ENCODE results near the gene TEP1. TPM values are rescaled to one million over a fixed set of nuclear protein-coding genes. Genes with fewer than 3 reads are reported as not detected.

Gene TEP1
- polyA plus RNA-seq, 1 donor from 2014 or later = 5.2 TPM

GRCh38 chr14:20384886-20385285 lies 28.4 kb downstream of the TEP1 start:
- no peaks in the 10 kb centered on the region for H3K9me2 ChIP-seq (ENCODE audit: insufficient read depth, low read length)
- TF ChIP-seq SMC3 (conservative IDR thresholded peaks at IDR 0.05; ENCODE audit: poor library complexity) (no peak), POLR2AphosphoS5 (IDR thresholded peaks at IDR 0.05) (no peak), EZH2 (IDR thresholded peaks at IDR 0.05; ENCODE audit: borderline replicate concordance, insufficient read depth, low read length, poor library complexity, severe bottlenecking) (no peak), REST (IDR thresholded peaks at IDR 0.05; ENCODE audit: borderline replicate concordance) (no peak), RAD21 (conservative IDR thresholded peaks at IDR 0.05) (no peak), EP300 (conservative IDR thresholded peaks at IDR 0.05; ENCODE audit: poor library complexity, severe bottlenecking) (no peak), MXI1 (conservative IDR thresholded peaks at IDR 0.05; ENCODE audit: poor library complexity, severe bottlenecking) (no peak)
- TF ChIP-seq, protein P1, sequence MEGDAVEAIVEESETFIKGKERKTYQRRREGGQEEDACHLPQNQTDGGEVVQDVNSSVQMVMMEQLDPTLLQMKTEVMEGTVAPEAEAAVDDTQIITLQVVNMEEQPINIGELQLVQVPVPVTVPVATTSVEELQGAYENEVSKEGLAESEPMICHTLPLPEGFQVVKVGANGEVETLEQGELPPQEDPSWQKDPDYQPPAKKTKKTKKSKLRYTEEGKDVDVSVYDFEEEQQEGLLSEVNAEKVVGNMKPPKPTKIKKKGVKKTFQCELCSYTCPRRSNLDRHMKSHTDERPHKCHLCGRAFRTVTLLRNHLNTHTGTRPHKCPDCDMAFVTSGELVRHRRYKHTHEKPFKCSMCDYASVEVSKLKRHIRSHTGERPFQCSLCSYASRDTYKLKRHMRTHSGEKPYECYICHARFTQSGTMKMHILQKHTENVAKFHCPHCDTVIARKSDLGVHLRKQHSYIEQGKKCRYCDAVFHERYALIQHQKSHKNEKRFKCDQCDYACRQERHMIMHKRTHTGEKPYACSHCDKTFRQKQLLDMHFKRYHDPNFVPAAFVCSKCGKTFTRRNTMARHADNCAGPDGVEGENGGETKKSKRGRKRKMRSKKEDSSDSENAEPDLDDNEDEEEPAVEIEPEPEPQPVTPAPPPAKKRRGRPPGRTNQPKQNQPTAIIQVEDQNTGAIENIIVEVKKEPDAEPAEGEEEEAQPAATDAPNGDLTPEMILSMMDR (IDR thresholded peaks at IDR 0.05; ENCODE audit: poor library complexity, severe bottlenecking) = no peak
- no peaks in the 10 kb centered on the region for H3K27me3 ChIP-seq (ENCODE audit: insufficient read depth, low read depth, low read length)
- H3F3A ChIP-seq (ENCODE audit: insufficient read depth, low read length, poor library complexity, severe bottlenecking) = no peaks in the 10 kb centered on the region
- H3K36me3 ChIP-seq (ENCODE audit: insufficient read depth, low read length) = no peaks in the 10 kb centered on the region
- H3K79me2 ChIP-seq (replicated peaks; ENCODE audit: insufficient read depth, low read length) = no peaks in the 10 kb centered on the region
- no peak overlapping the region for H3K4me3 ChIP-seq (ENCODE audit: low read length)
- H3K9ac ChIP-seq (ENCODE audit: low read length) = no peak overlapping the region
- no peak overlapping the region for H2AFZ ChIP-seq (ENCODE audit: low read depth, low read length)
- H3K4me2 ChIP-seq (ENCODE audit: low read length) = no peak overlapping the region
- no peaks in the 10 kb centered on the region for H4K20me1 ChIP-seq (ENCODE audit: insufficient read depth)
- H3K9me3 ChIP-seq (ENCODE audit: low read length) = no peaks in the 10 kb centered on the region
- H3K27ac ChIP-seq (ENCODE audit: low read length) = no peak overlapping the region

DNA sequence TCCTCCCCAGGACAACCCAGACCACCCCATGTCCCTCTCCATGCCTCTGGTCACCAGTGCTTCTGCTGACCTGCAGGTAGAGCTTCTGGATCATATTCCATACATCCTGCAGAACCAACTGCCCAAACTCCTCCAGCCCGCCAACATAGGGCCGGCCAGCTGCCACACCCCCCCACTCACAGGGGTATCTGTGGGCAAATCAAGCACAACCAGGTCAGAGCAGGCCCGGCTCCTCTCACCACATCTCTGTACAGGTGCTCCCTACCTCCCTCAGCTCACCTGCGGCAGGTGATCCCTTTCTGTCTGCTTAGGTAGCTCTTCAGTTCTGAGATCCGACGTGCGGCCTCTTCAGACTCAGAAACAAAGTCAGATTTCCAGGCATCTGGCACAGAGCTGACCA lies 29.0 kb downstream of the TEP1 start:
- Histone ChIP-seq H3K27ac (ENCODE audit: low read length) (no peak overlapping the region), H3K4me2 (ENCODE audit: low read length) (no peak overlapping the region), H2AFZ (ENCODE audit: low read depth, low read length) (no peak overlapping the region), H3F3A (ENCODE audit: insufficient read depth, low read length, poor library complexity, severe bottlenecking) (no peaks in the 10 kb centered on the region), H3K36me3 (ENCODE audit: insufficient read depth, low read length) (no peaks in the 10 kb centered on the region), H3K79me2 (replicated peaks; ENCODE audit: insufficient read depth, low read length) (no peaks in the 10 kb centered on the region), H3K9me2 (ENCODE audit: insufficient read depth, low read length) (no peaks in the 10 kb centered on the region), H4K20me1 (ENCODE audit: insufficient read depth) (no peaks in the 10 kb centered on the region), H3K4me3 (ENCODE audit: low read length) (no peak overlapping the region), H3K27me3 (ENCODE audit: insufficient read depth, low read depth, low read length) (no peaks in the 10 kb centered on the region), H3K9ac (ENCODE audit: low read length) (no peak overlapping the region), H3K9me3 (ENCODE audit: low read length) (no peaks in the 10 kb centered on the region)
- TF ChIP-seq SMC3 (conservative IDR thresholded peaks at IDR 0.05; ENCODE audit: poor library complexity) (no peak), RAD21 (conservative IDR thresholded peaks at IDR 0.05) (no peak), TAF1 (IDR thresholded peaks at IDR 0.05; ENCODE audit: low read depth) (no peak), EP300 (conservative IDR thresholded peaks at IDR 0.05; ENCODE audit: poor library complexity, severe bottlenecking) (no peak), POLR2AphosphoS5 (IDR thresholded peaks at IDR 0.05) (no peak), MXI1 (conservative IDR thresholded peaks at IDR 0.05; ENCODE audit: poor library complexity, severe bottlenecking) (no peak), EZH2 (IDR thresholded peaks at IDR 0.05; ENCODE audit: borderline replicate concordance, insufficient read depth, low read length, poor library complexity, severe bottlenecking) (no peak), REST (IDR thresholded peaks at IDR 0.05; ENCODE audit: borderline replicate concordance) (no peak)
- TF ChIP-seq, protein P1 (IDR thresholded peaks at IDR 0.05; ENCODE audit: poor library complexity, severe bottlenecking) = no peak

Data from neural cell (in vitro differentiated cells).